GM12873 (cell line): Measurements from ENCODE around the gene PET100.

ENCODE experiments used
- CTCF ChIP-seq: IDR thresholded peaks from 2 replicates; pipeline ENCODE4 v1.5.1; 2012; ENCODE audit warnings: low read depth, mild to moderate bottlenecking, moderate library complexity, low read length, control low read depth; ENCODE audit not compliant: insufficient read depth; ENCODE audit errors: missing control alignments

PET100 gene

GRCh38 chr19:7606289-7606688 is 23.3 kb upstream of the PET100 start:
- TF ChIP-seq CTCF = no peak

- TF ChIP-seq CTCF = no peak
Observed at GRCh38 chr19:7607212-7607873, 22.2 kb upstream of the PET100 start.

GRCh38 chr19:7607874-7608560 is 21.6 kb upstream of the PET100 start:
- TF ChIP-seq CTCF = no peak

GRCh38 chr19:7610491-7611240 is 18.9 kb upstream of the PET100 start:
- TF ChIP-seq CTCF = no peak

- no peak for TF ChIP-seq CTCF
Observed at GRCh38 chr19:7611541-7612279, 17.9 kb upstream of the PET100 start.

- no peak for TF ChIP-seq CTCF
Observed at GRCh38 chr19:7612282-7613274, 17.0 kb upstream of the PET100 start.
